GM21381 (cell line): ENCODE measurements around the gene UMAD1.
A peak's percentile ranks its signal among the peaks of the same experiment; 100 is the strongest.

Experiments
- ATAC-seq: cut with Tn5 transposase; IDR thresholded peaks from one replicate; pipeline ENCODE4 v1.9.1; 2021; ENCODE audit warnings: mild to moderate bottlenecking, moderate library complexity; ENCODE audit not compliant: unreplicated experiment

Gene UMAD1

DNA sequence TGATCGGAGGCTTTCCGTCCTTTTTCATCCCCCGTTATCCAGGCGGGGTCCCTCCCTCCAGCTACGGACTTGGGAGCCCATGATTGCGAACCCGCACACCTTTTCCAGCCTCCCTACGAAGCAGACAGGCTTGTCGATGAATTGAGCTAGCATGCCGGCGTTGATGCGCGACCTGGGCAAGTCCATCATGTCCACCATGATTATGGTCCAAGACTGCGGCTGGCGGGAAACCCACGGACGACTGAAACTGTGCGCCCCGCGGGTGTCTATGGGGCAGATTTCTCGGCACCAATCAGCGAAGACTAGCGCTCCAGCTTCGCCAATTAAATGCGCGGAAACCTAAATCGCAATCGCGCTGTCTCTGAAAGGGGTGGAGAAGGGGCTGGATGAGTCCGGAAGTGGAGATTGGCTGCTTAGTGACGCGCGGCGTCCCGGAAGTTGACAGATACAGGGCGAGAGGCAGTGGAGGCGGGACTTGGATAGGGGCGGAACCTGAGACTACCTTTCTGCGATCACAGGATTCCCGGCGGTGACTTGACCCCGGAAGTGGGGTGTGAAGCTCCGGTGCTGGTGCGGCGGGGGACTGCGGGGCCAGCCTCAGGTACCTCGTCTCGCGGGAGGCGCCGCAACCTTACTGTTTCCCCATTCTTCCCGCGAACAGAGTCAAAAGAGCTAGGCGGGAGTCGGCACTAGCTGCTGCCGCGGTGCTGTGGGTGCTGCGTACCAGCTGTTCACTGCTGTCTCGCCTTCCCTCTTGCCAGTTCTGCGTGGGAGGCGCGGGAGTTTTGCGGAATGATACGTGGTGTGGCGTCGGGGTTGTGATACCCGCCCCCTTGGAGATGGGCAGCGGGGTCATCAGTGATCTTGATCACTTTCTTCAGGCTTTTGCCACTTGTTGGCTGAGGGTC lies at the start of gene UMAD1:
Gene UMAD1 (plus strand): TSS at position 532 of the 908 bp plus-strand sequence. CDS start 32,620 bp downstream, outside the sequence.
- ATAC-seq = peak; percentile 98

DNA sequence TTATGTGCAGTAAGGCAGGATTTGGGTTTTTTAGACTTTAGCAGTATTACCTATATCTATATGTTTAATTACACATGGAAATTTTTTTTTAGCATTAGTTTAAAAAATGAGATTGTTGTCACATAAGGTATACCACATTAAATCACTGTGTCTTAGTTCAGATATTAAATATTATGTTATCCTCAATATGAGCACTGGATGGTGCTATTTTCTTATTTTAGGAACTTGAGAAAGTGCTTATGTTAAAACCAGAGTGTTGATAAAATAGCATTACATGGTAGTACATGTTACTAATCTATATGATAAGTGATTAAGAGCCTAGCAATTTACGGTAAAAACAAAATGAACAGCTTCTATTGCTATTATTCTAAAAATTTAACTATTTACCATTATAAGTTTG lies 45.1 kb upstream of the UMAD1 start:
- no peak for ATAC-seq

DNA sequence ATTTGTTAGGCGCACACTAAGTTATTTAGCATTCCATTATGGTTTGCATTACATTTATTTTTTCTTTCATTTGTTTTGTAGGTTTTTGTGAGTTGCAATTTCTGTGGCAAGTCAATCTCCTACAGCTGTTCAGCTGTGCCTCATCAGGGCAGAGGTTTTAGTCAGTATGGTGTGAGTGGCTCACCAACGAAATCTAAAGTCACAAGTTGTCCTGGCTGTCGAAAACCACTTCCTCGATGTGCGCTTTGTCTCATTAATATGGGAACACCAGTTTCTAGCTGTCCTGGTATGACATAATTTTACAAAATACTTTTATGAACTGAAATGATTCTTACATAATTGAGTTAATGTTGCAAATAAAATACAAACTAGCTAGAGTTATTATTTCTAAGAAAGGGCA lies 44.4 kb upstream of the UMAD1 start:
- no peak for ATAC-seq

DNA sequence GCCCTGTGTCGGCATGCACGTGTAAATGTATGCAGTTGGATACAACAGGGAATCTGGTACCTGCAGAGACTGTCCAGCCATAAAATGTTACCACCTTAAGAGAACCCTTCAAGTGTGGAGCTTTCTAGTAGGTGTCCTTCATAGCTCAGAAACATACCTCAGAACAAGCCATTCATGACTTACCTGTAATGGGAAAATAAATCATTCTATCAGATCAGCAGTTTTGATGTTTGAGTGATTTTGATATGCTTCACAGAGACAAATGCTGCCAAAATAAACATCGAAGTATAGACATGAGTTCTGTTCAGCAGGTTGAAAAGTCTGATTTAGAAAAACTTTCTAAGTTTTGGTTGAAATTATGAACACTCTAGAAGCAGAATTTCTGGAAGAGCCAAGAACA lies 33.5 kb upstream of the UMAD1 start:
- no peak for ATAC-seq

DNA sequence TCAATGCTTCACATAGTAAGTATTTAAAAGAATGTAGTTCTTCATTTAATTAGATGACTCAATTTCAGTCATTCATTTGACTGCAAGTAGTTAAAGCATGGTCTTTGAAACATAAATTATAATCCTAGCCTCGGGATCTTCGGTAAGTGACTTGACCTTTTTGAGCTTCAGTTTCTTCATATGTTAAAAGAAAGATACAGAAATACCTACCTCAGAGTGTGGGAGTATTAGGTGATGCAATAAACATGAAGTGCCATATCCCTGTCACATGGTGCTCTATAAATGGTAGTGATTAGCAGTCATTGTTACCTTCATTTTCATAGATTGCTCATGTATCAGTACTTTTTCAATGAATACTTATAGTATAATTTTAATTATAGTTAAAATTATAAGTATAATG lies 31.2 kb upstream of the UMAD1 start:
- no peak for ATAC-seq

DNA sequence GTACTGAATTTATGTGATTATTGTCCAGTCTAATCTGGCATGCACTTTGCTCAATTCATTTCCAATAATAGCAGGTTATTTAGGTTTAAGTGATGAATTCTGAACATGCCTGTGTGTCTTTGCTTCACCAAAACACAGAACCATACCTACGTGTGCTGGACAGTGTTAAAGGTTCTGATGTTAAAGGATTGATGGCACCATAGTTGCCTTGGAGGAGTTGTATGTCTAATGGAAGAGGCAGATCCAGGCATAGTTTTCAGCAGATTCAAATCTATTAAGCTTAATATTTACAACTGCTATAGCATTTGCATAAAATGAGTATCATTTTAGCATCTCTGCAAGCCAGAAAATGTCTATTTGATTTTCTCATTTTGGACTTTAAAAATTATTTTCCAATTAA lies 28.0 kb upstream of the UMAD1 start:
- ATAC-seq = no peak

DNA sequence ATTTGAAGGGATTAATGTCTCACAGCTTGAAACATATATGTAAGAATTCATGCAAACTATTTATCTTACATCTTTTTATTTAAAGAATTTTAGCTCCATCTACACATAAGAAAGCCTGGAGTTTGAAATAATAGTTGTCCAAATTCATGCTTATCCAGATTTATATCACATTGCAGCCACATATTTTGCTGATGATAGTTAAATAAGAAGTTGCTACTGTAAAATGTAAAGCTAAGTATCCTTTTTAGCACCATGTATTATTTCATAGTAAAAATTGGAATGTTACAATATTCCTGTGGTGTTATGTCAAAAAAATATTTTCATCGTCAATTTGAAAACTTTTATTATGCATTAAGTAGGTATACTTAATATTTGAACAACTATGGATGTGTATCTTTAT lies 27.3 kb upstream of the UMAD1 start:
- no peak for ATAC-seq

DNA sequence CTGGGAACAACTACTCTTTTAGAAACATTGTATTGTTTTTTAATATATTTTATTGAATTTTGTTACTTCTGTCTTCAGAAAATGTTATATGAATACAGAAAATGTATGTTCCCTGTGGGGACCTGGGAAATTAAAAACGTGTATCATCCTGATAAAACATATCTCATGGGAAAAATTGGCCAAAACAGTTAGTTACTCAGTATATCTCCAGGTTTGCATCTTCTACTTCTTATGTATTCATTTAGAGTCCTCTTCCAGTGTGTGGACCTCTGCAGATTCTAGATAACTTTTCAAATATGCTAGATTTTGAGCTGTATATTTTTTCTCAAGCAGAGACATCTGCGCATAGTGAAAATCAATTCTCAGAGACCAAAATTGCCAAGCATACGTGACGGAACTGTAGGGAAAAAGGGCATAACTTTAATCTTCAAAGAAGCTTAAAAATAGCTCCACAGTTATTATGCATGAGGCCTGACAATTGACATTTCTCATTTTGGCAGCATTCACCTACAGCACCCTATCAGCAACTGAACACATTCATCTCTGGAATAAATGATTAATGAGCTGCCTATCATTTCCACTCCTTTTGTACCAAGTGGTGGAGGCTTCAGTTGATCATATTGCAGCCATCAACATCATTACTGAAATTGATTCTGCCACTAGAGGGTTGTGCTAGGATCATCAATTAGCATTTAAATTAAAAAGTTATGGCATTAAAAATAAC lies 26.4 kb upstream of the UMAD1 start:
- ATAC-seq = no peak

DNA sequence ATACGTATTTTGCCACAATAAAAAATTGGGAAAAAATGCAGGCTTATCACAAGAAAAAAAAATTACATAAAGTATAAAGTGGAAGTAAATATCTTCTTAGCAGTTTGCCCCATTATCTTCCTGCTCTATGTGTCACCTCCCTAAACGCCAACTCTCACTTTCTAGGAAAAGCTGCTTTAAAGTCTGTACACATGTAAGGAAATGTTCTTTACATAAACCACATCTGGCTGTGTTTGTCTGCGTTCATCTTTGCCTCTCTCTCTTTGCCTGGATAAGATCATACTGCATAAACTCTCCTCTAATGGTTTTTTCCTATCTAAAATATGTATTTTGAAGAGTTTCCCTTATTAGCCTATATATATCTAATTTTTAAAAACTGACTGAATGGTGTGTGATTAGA lies 23.0 kb upstream of the UMAD1 start:
- ATAC-seq = no peak

DNA sequence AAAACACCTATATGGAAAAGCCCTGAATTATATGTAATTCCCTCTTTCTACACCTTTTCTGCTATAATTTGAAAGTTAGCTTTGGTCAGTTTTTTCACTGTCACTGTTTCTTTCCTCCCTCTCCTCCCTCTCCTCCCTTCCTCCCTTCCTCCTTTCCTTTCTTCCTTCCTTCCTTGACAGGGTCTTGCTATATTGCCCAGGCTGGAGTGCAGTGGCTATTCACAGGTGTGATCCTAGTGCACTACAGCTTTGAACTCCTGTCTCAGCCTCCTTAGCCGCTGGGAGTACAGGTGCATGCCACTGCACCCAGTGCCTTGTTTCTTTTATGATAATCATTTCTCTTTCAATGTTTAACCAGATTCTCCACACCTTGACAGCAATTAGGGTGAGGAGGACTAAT lies 22.1 kb upstream of the UMAD1 start:
- ATAC-seq = no peak

DNA sequence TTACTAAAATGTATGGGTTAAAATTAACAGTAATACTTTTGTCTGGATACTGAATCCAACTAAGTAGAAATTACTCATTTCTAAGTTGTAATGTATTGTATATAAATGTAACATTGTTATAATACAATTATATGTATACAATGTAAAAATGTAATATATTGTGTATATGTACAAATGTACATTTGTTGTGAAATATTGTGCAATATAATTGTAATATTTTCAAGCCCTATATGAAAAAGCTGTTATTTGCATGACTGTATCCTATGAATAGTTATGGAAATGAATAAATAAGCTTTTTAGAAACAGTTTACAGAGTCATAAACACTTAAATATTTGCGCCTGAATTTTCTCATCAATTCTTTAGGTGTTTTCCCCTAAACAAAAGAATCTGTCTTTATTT lies 20.3 kb upstream of the UMAD1 start:
- ATAC-seq = no peak

DNA sequence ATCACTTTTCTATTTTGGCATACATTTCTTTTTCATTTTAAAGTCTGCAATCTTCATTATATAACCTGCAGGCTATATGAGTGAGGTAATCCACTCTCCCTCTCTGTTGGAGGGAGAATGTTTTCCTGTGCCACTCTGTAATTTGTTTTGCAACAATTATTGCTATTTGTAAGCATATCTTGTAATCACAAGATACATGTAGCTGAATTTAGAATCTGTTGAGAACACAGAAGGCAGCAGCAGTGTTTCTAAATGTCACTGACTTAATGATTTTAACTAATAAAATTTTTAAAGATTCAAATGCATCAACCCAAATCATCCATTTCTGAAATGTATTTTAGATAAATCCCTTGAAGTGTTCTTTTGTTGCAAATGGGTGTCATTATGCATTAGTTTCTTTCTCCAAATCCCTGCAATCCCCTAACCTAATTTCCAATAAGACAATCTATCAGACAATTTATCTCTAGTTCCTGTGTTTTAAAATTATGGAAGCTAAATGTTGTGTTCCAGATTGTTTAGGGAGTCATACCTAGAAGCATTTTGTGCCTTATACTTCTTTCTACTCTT lies 19.8 kb upstream of the UMAD1 start:
- ATAC-seq = no peak

DNA sequence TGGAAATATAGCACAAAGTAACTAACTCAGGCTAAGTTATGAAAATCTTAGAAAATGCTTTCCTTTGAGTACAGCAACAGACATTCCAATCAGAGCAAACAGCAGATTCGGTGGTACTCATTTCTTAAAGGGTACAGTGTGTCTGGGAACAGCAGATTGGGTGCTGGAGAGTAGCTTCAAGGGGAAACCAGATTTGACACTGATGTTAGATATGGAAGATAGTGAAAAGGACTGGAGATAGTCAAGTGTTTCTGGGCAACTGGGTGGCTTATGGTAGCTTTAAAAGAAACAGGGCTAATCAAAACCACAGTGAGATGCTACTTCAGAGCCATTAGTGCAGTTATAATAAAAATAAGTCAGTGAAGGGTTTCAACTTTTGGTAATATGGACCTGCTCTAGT lies 12.1 kb upstream of the UMAD1 start:
- no peak for ATAC-seq

DNA sequence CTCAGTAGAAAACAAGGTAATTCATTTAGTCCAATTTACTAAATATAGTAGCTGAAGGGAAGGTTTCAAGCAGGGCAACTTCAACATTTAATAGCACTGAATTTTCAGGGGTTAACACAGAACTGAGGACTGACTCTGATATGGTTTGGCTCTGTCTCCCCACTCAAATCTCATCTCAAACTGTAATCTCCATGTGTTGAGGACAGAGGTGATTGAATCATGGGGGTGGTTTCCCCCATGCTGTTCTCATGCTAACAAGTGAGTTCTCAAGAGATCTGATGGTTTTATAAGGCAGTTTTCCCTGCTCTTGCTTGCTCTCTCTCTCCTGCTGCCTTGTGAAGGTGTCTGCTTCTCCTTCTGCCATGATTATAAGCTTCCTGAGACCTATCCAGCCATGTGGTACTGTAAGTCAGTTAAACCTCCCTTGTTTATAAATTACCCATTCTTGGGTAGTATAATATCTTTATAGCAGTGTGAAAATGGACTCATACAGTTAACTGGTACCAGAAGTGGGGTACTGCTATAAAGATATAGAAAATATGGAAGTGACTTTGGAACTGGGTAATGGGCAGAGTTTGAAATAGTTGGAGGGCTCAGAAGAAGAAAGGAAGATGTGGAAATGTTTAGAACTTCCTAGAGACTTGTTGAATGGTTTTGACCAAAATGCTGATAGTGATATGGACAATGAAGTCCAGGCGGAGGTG lies 9.8 kb upstream of the UMAD1 start:
- ATAC-seq = no peak

DNA sequence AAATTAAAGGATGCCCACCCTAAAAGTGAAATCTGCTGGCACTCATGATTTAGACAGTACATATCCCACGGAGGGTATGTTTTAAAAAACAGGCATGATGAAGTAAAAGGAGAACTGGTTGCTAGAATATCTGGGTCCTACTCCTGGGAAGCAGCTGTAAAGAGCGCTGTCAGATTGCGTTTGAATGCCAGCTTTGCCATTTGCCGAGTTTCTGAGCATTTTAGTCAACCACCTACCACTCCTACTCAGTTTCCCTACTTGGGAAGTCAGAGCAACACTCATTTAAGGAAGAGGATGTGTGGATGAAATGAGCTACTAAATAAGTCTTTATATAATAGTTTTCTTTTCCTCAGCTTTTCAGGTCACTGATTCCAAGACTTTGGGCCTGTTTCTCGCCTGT lies 1.1 kb upstream of the UMAD1 start:
- ATAC-seq = no peak

DNA sequence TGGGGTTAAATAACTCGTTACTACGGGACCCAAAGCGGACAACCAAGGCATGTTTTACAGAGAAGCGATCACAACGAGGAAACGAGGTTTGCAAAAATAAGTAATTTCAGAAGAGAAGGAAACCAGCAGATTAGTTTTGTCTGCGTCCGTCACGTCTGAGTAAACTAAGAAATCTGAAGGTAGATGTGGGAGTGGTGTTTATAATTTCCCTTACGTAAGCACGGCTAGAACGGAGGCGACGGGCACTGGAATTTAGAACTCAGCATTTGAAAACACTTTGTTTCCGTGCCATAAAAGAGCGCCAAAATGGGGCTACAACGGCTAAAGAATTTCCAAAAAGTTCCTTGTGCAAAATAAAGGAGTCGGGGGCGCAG lies 718 bp upstream of the UMAD1 start:
- ATAC-seq = no peak

DNA sequence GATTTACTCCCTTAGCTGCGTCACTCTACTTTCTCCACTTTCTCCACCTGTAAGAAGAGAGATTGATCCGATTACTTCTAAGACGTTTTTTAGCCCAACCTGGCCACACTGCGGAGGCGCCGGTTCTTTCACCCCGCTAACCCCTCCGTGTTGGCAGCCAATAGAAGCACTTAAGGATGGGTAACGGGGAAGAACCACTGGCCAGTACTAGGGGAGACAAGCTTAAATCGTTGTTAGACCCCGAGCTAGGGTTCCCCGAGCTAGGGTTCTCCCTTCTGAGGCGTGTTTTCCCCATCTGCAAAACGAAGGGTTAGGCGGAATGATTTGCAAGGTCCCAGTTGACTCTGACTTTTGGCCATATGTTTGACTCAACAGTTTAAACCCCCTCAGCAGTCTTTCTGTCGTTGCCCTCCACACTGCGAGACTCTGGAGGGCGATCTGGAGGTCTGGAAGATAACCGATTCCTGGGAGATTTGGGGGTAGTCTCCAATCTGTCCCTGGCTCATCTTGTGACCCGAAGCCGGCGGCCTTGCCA lies 644 bp downstream of the UMAD1 start:
- peak; percentile 1 for ATAC-seq

DNA sequence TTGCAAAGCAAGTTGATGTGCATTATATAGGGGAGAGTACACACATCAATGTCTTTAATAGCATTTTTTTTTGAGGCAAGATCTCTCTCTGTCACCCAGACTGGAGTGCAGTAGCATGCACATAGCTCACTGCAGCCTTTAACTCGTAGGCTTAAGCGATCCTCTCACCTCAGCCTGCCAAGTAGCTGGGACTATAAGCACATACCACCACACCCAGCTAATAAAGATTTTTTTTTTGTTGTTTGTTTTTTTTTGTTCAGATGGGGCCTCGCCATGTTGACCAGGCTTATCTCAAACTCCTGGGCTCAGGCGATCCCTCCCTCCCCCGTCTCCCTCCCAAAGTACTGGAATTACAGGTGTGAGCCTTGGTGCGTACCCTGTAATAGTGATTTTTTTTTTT lies 1.5 kb downstream of the UMAD1 start:
- no peak for ATAC-seq

DNA sequence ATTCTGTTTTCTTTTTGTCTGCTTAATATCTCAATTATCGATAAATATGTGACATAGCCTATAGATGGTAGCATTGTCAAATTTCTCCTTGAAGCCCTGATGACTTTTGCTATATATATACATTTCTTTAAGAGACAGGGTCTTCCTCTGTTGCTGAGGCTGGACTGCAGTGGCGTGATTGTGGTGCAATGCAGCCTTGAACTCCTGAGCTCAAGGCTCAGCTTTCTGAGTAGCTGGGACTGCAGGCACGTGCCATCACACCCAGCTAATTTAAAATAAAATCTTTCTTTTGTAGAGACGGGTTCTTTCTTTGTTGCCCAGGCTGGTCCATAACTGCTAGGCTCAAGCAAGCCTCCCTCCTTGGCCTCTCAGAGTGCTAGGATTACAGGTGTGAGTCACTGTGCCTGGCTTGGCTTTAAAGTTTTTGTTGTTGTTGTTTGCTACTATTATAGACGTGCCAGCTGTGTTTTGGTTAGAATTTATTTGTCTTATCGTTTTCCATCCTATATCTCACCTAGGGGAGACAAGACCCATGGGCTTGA lies 7.0 kb downstream of the UMAD1 start:
- ATAC-seq = no peak

DNA sequence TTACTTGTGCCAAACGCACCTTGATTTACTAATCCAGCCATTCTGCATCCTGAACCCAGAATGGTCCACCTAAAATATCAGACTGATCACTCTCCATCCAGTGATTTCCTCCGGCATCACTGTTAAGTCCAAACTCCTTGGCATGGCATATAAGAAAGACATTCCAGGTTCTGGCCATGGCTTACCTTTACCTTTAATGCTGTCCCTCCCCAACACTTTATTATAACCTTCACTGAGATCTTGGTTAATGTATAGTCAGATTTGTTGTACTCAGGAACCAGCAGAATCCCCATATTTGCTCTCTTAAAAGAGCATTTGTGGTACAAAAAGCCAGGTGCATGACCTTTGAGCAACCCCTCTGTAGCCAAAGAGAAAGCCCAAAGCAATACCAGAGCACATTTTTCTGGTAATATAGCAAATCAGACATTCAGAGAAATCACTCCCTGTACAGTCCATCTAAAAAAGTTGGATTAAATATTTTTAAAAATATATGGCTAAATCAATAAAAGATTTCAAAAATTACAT lies 10.2 kb downstream of the UMAD1 start:
- ATAC-seq = no peak

DNA sequence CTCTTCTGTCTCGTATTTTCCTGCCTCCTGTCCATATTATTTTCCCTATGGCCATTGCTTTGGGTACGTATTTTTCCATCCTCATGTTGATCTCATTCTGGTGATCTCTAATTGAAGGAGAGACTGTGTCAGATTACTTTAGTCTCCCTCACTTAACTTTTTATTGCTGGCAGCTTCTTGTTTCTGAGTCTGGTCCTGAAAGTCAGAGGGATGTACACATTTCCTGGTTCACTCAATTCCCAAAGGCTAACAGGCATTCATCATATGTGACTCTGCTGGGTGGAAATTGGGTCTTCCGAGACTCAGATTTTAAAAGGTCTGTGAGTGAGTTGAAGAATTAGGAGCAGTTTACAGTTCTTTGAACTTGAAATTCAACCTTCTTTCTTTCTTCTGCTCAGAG lies 10.9 kb downstream of the UMAD1 start:
- ATAC-seq = no peak
